Sigmoid colon (tissue), 7 donors: ENCODE measurements around the gene STEAP3. TPM values are rescaled to one million over a fixed set of nuclear protein-coding genes. Genes with fewer than 3 reads are reported as not detected.

Source experiments
- DNase-seq: peaks from one replicate; pipeline ENCODE4 v3.0.0-alpha.2; 2019
- H3K27ac ChIP-seq, 4 donors: fragments of 200-600 bp; sonication (generic); one replicate each; pipeline ENCODE4 v1.5.1; 2016 to 2019; ENCODE audit warnings: mild to moderate bottlenecking in 1 of 4
- H3K27me3 ChIP-seq, 3 donors: fragments of 200-600 bp; sonication (generic); one replicate each; pipeline ENCODE4 v1.5.1; 2019; ENCODE audit warnings: mild to moderate bottlenecking in 1 of 3
- H3K36me3 ChIP-seq, 4 donors: fragments of 200-600 bp; sonication (generic); one replicate each; pipeline ENCODE4 v1.5.1; 2016 to 2019
- H3K4me1 ChIP-seq, 4 donors: fragments of 200-600 bp; sonication (generic); one replicate each; pipeline ENCODE4 v1.5.1; 2017 to 2019
- H3K4me3 ChIP-seq, 4 donors: fragments of 200-600 bp; sonication (generic); one replicate each; pipeline ENCODE4 v1.5.1; 2017 to 2019; ENCODE audit warnings: mild to moderate bottlenecking in 2 of 4, moderate library complexity in 1 of 4
- H3K9me3 ChIP-seq, 4 donors: fragments of 200-600 bp in 3 of 4; sonication (generic) in 3 of 4; one replicate each; pipeline versions ENCODE4 v1.5.1 to v1.6.1; 2013 to 2019
- EP300 ChIP-seq, 4 donors: sonication (generic); formaldehyde crosslinking; IDR thresholded peaks; one replicate each; pipeline ENCODE4 v1.6.1; 2017; ENCODE audit warnings: antibody characterized with exemption in 4 of 4
- POLR2A ChIP-seq, 2 donors: fragments of 450-650 bp; IDR thresholded peaks; one replicate each; pipeline ENCODE4 v1.6.1; 2016; ENCODE audit warnings: antibody characterized with exemption in 2 of 2, mild to moderate bottlenecking in 2 of 2, moderate library complexity in 2 of 2
- POLR2AphosphoS5 ChIP-seq, 4 donors: sonication (generic); formaldehyde crosslinking; IDR thresholded peaks; one replicate each; pipeline ENCODE4 v1.6.1; 2017; ENCODE audit warnings: antibody characterized with exemption in 4 of 4
- WGBS, 2 donors: extraction: QIAGEN DNeasy Blood & Tissue Kit; methylation state at CpG; one replicate each; pipeline ENCODE4 v1.1.7; 2013; 5-methylcytosine and 5-hydroxymethylcytosine counted together
- intact Hi-C: fragments of 100-400 bp; cut with DNase I; formaldehyde crosslinking; loops from one replicate; pipeline ENCODE4 v1.15.1; 2023
- polyA plus RNA-seq, 3 donors: library from polyadenylated mRNA; stranded (reverse); fragments of 200-250 nt; gene quantifications; one replicate each; pipeline ENCODE4 v1.2.3, GENCODE V29; 2013
- total RNA-seq, 4 donors: library from RNA; depleted of rRNA; stranded (reverse); fragments of >200 nt; gene quantifications; one replicate each; pipeline ENCODE4 v1.1.0, GENCODE V29; 2016
- TF ChIP-seq, protein P1 (sequence below), 4 experiments: fragments of 450-650 bp in 3 of 4; fragments of 200-600 bp in 1 of 4; IDR thresholded peaks; one replicate each; pipeline ENCODE4 v1.5.1; 2016 to 2019; ENCODE audit warnings: antibody characterized with exemption in 4 of 4, mild to moderate bottlenecking in 3 of 4, moderate library complexity in 2 of 4
- donor health status: healthy with polysubstance abuse.
- donor health status: Bipolar disorder and iron deficiency.
- donor health status: healthy.

STEAP3 gene
- total and polyA plus RNA-seq, 7 donors: 1.4 to 16.4 (median 2.8) TPM

DNA sequence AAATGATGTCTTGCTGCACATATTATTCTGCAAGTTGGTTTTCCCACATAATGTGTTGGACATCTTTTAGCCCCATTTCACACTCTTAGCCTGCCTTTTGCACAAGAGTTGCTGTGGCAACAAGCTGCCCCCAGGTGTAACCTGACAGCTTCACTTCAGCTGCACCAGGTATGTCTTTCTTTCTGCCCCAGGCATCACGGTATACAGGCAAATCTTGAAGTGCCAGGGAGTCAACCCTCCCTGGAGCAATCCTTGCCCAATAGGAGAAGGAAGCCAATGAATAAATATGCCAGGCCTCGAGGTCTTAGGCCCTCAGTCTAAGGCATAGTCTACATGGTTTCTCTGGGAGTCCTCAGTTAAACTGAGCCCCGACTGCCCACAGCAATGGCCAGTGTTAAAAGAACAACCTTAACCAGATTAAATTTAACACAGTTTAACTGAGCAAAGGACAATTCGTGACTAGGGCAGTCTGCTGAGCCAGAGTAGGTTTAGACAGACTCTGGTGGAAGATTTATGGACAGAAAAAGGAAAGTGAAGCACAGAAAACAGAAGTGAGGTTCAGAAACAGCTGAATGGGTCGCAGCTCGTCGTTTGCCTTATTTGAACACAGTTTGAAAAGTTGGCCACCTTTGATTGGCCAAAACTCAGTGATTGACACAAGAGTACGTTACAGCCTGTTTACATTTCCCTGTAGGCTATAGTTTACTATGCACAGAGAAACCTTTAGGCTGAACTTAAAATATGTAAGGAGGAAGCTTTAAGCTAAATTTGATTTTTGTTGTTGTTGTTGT, 33.1 kb upstream of the STEAP3 start:
- no peak for TF ChIP-seq POLR2A (IDR thresholded peaks at IDR 0.05)
- TF ChIP-seq, protein P1, sequence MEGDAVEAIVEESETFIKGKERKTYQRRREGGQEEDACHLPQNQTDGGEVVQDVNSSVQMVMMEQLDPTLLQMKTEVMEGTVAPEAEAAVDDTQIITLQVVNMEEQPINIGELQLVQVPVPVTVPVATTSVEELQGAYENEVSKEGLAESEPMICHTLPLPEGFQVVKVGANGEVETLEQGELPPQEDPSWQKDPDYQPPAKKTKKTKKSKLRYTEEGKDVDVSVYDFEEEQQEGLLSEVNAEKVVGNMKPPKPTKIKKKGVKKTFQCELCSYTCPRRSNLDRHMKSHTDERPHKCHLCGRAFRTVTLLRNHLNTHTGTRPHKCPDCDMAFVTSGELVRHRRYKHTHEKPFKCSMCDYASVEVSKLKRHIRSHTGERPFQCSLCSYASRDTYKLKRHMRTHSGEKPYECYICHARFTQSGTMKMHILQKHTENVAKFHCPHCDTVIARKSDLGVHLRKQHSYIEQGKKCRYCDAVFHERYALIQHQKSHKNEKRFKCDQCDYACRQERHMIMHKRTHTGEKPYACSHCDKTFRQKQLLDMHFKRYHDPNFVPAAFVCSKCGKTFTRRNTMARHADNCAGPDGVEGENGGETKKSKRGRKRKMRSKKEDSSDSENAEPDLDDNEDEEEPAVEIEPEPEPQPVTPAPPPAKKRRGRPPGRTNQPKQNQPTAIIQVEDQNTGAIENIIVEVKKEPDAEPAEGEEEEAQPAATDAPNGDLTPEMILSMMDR (IDR thresholded peaks at IDR 0.05): no peak
- TF ChIP-seq POLR2AphosphoS5 (IDR thresholded peaks at IDR 0.05): no peak
- no peak for TF ChIP-seq EP300 (IDR thresholded peaks at IDR 0.05)
- Histone ChIP-seq H3K4me3 (no peak overlapping the region), H3K27me3 (peaks cover 0 to 6% (median 0%) of the 10 kb centered on the region in 3 donors), H3K36me3 (no peaks in the 10 kb centered on the region), H3K4me1 (no peaks in the 10 kb centered on the region), H3K9me3 (no peaks in the 10 kb centered on the region), H3K27ac (no peak overlapping the region)
- no peak for DNase-seq
- intact Hi-C loops: no loop called here
- WGBS, 2 donors: 45 to 64% methylated on average over 8 of the region's 8 CpGs

DNA sequence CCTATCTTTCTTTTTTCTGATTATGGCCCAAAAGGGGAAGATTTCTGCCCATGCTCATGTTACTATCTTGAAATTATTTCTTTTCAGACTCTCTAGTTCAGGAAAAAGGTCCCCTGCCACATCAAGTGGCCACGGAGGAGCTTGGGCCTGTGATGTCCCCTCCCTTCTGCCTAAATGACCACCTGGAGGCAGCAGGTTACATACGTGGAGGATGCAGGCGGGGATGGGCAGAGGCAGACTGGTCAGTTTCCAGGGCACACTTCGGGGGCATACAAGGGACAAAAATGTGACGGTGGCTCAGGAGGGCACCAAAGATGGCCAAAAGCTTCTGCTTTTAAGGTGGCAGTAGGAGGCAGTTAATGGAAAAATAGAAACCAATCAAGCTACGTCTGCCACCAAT, 30.7 kb upstream of the STEAP3 start:
- Histone ChIP-seq H3K27me3 (peaks cover 0 to 6% (median 0%) of the 10 kb centered on the region in 3 donors), H3K27ac (no peak overlapping the region), H3K4me3 (no peak overlapping the region), H3K9me3 (no peaks in the 10 kb centered on the region), H3K4me1 (no peaks in the 10 kb centered on the region), H3K36me3 (no peaks in the 10 kb centered on the region)
- WGBS, 2 donors: 71 to 80% methylated on average over 6 of the region's 6 CpGs
- DNase-seq: no peak
- intact Hi-C loops: no loop called here
- no peak for TF ChIP-seq POLR2AphosphoS5 (IDR thresholded peaks at IDR 0.05)
- TF ChIP-seq, protein P1 (IDR thresholded peaks at IDR 0.05): no peak
- no peak for TF ChIP-seq POLR2A (IDR thresholded peaks at IDR 0.05)
- no peak for TF ChIP-seq EP300 (IDR thresholded peaks at IDR 0.05)

DNA sequence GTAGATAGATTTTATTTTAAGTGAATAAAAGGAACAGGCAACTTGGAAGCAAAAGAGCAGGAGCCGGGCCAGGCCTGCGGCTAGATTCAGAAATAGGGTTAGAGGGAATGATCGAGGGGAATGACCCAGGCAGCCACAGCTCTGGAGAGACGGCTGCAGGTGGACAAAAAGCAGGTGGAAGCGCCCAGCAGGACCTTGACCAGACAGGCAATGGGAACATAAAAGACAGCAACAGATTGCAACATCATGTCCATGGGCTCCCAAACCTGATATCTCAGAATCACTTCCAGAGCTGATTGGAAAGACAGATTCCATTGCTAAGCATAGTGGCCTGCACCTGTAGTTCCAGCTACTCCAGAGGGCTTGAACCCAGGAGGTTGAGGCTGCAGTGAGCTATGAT, 28.6 kb upstream of the STEAP3 start:
- no peak for DNase-seq
- no peaks in the 10 kb centered on the region for H3K9me3 ChIP-seq
- no peak overlapping the region for H3K4me3 ChIP-seq
- no peaks in the 10 kb centered on the region for H3K4me1 ChIP-seq
- H3K27me3 ChIP-seq: peaks cover 0 to 6% (median 0%) of the 10 kb centered on the region in 3 donors
- H3K27ac ChIP-seq: no peak overlapping the region
- TF ChIP-seq, protein P1 (IDR thresholded peaks at IDR 0.05): no peak
- TF ChIP-seq EP300 (IDR thresholded peaks at IDR 0.05) (no peak), POLR2AphosphoS5 (IDR thresholded peaks at IDR 0.05) (no peak), POLR2A (IDR thresholded peaks at IDR 0.05) (no peak)
- intact Hi-C loops: no loop called here
- H3K36me3 ChIP-seq: no peaks in the 10 kb centered on the region
- 87 to 90% methylated on average over 5 of the region's 5 CpGs for WGBS, 2 donors

DNA sequence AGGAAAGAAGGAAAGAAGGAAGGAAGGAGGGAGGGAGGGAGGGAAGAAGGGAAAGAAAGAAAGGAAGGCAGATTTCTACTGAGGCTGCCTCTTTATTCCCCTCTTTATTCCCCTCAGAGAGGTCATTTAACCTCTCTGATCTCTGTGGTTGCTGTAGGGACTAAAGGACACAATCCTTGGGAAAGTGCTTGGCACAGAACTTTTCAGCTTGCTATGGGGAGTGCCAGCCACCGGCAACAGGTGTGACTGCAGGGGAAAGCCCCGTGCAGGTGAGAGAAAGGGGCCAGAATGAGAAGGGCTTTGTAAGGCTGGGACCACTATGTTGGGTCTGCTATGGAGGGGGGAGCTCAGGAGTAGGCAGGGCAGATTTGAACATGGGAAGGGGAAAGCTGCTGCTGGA, 27.7 kb upstream of the STEAP3 start:
- intact Hi-C loops: no loop called here
- no peak overlapping the region for H3K4me3 ChIP-seq
- no peaks in the 10 kb centered on the region for H3K9me3 ChIP-seq
- no peaks in the 10 kb centered on the region for H3K4me1 ChIP-seq
- H3K36me3 ChIP-seq: no peaks in the 10 kb centered on the region
- TF ChIP-seq POLR2AphosphoS5 (IDR thresholded peaks at IDR 0.05): no peak
- TF ChIP-seq POLR2A (IDR thresholded peaks at IDR 0.05): no peak
- no peak for TF ChIP-seq EP300 (IDR thresholded peaks at IDR 0.05)
- TF ChIP-seq, protein P1 (IDR thresholded peaks at IDR 0.05): no peak
- H3K27me3 ChIP-seq: peaks cover 0 to 6% (median 0%) of the 10 kb centered on the region in 3 donors
- WGBS, 2 donors: 7 to 35% methylated on average over 2 of the region's 2 CpGs
- no peak for DNase-seq
- no peak overlapping the region for H3K27ac ChIP-seq
